Hypothalamus (tissue), 51 donors: ENCODE results near the gene MAP3K7.
"Not testable (repeated sequence)": the region's sequence is repeated elsewhere in the genome, so short reads cannot be mapped to it uniquely, and the experiment has no call there.

ENCODE experiments used
- DNase-seq, 51 donors: peaks; one replicate each; lab custom pipeline; 2025; lab: John Stamatoyannopoulos, UW

Gene MAP3K7

DNA sequence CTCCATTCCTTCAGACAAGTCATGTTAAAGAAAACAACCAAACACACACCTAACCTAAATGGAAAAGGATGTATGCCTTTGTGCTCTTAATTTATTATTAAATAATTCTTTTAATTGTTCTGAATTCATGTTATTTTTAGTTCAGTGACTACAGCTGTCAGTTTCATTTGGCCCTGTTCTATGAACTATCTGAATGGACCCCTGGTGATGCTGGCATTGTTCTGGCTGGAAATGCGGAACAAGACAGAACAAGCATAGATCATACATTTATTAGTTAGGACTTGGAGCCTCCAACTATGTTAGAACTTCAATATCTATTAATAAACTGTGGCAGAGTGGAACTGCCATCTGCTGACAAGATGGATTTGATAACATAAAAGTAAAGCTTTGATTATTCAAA is 5.7 kb downstream of the MAP3K7 start:
- DNase-seq, result no peak

DNA sequence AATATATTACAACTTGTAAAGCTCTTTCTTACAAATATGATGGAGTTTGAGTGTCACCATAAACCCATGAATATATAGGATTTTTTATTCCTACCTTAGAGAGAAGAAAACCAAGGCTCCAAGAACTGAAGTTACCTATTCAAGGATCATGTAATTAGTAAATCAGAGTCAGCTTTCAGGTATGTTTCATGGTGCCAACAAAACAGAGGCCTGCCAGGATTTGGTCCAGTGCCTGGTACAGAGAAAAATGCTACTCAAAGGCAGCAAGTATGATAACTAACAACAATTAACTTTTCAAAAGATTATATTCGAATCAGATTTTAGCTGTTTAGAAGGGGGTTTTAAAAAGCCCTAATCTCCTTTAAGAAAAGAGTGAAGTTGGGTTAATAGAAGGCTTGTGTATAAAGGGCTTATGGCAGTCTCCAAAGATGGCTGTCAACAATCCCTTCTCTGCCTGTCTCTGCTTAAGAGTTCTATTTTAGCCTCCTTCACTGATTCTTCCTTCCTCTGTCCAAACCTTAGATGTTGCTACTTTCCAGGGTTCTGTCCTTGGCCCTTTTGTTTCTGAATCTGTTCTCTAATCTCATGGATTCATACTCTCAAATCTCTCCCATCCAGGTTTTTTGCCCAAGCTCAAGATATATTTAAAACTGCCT is 7.8 kb downstream of the MAP3K7 start:
- DNase-seq, result no peak

DNA sequence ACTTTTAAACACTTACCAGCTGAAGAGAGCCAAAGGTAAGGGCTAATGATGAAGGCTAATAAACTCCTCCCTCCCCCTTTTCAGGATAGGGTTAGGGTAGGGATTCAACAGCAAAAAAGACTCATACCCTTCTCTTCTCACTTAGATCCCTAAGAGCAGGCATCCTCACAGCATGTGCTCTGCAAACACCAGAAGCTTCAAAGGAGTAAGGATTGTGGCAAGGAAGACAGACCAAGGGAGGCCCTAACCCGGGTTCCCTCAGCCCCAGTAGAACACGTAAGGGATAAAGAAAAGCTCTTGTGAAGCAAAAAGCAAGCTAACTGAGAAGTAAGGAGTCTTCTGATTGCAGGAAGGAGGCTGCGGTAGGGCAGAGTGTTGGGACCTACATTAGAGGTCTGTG is 11.6 kb downstream of the MAP3K7 start:
- no peak for DNase-seq

DNA sequence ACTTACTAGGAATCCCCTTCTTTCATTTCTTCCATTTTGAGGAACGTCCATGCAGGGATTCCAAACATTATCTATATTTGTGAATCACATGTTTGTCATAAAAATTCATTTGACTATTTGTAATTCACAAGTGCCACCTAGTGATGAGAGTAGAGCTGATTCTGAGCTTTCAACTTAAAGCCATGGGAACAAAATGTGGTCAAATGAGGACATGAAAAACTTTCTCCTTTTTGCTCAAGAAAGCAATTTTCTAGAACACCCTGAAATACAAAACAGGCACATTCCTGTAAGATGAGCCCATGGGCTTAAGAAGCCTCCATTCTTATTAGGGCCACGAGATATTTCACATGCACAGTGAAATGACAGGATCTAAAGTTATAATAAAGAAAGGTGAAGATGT is 12.3 kb downstream of the MAP3K7 start:
- DNase-seq, result peak in 1 of 51 donors; percentile 2

DNA sequence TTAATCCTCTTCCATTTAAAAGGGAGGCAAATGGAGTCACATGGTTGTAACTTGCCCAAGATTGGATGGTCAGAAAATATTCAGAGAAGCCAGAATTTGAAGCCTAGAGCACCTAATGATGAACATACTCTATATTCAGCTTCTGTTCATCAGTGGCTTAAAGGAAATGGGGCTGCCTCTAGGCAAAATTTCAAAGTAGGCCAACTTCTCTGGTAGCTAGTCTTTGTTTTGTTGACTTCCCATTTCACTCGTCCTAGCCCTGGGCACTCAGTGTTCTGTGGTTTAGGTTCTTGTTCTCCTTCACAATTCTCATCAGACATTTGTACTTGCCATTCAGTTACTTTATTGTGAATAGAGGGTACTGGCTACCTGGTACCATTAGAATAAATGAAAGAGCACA is 13.2 kb downstream of the MAP3K7 start:
- no peak for DNase-seq

DNA sequence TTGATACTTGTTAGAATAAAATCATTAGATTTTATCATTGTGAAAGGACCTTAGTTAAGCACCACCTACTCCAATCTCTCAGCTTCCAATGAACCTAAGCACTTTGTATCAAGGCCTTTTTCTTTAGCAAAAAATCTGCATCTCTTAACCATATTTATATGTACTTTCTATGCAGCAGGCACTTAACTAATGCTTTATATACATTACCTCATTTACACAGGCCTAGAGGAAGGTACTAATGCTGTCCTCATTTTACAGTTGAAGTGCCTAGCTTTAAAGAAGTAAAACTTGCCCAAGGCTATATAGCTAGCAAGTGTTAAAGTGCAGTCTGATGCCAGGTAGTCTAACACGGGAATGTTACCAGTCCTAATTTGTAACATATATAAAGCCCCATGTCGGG is 14.0 kb downstream of the MAP3K7 start:
- no peak for DNase-seq

DNA sequence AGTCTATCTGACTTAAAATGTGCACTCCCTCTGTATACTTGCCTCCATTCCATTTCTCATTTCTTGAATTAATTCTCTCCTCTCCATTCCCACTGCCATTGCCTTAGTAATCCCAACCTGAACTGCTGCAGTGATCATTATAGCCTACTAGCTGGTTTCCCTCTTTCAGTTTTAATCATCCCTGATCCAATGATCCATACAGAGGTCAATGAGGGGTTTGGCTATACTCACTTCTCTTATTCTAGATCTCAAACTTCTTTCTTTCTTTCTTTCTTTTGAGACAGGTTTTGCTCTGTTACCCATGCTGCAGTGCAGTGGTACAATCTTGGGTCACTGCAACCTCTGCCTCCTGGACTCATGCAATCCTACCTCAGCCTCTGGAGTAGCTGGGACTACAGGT is 17.6 kb downstream of the MAP3K7 start:
- DNase-seq, result no peak

DNA sequence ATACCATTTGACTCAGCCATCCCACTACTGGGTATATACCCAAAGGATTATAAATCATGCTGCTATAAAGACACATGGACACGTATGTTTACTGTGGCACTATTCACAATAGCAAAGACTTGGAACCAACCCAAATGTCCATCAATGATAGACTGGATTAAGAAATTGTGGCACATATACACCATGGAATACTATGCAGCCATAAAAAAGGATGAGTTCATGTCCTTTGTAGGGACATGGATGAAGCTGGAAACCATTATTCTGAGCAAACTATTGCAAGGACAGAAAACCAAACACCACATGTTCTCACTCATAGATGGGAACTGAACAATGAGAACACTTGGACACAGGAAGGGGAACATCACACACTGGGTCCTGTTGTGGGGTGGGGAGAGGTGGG is 19.2 kb downstream of the MAP3K7 start:
- not testable (repeated sequence) for DNase-seq

DNA sequence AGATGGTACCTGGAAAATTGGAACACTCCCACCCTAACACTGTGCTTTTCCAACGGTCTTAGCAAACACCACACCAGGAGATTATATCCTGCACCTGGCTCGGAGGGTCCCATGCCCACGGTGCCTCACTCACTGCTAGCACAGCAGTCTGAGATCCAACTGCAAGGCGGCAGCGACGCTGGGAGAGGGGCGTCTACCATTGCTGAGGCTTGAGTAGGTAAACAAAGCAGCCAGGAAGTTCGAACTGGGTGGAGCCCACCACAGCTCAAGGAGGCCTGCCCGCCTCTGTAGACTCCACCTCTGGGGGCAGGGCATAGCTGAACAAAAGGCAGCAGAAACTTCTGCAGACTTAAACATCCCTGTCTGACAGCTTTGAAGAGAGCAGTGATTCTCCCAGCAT is 24.5 kb downstream of the MAP3K7 start:
- DNase-seq, result not testable (repeated sequence)

DNA sequence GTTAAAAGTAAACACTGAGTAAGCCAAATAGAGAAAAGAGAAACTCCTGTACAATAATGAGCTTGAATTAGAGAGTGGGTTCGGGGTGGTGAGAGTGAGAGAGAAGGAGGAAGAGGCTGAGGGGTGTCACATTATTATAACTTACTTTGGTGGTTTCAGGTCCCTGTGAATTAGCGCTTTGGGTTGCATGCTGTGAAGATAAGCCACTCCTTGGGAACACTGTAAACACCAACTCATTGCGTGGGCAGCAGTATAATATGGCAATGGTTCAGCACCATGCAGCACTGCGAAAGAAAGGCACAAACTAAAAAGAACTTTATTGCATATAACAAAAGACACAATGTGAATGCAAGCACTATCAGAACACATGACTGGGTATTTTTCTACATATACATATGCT is 26.9 kb downstream of the MAP3K7 start:
- DNase-seq, result no peak

DNA sequence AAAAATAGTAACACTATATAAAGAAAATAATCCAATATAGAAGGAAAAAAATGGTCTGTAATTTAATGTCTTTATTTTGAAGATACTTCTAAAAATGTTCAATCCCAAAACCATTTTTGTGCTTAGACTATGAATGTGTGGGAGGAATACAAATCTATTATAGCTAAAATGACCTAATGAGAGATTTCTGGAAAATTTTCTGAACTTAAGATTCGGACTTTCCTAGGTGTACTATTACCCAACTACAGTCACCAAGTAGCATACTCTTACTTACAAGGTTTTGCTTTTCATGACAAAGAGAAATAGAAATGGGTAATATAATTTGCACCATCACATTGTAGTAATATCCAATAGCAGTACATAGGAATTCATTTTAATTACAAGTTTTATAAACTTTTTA is 29.9 kb downstream of the MAP3K7 start:
- DNase-seq, result no peak

DNA sequence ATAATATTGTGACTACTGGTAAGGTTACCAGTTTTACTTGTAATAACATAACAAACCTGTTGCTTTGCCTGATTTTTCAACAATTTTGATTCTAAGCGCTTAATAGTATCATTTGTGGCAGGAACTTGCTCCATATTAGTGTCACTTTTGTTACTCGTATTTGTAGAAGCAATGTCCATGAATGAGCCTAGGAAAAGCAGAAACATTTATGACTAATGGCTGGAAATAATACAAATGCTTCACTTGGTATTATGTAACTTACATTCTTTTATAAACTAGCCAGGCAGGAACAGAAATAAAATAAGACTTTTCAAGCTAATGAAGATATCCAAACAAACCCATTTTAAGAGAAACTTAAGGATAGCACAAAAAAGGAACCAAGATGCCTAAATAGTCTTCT is 38.9 kb downstream of the MAP3K7 start:
- no peak for DNase-seq

DNA sequence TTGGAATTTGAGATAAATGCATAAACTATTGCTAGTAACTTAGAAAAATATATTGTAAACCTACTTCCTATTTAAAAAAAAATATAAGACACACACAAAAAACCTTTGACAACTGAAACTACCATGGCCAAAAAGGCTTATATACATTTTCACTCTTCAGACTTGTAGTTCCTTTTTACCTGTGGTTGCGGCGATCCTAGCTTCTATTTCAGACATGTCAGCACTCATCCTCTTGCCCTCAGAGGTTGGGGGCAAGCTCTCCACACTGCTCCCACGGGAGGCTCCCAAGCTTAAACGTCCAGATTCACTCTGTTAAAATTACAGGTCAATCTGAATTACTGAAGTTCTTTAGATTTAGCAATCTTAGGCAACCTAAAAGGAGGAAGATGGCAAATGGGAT is 39.8 kb downstream of the MAP3K7 start:
- DNase-seq, result no peak

DNA sequence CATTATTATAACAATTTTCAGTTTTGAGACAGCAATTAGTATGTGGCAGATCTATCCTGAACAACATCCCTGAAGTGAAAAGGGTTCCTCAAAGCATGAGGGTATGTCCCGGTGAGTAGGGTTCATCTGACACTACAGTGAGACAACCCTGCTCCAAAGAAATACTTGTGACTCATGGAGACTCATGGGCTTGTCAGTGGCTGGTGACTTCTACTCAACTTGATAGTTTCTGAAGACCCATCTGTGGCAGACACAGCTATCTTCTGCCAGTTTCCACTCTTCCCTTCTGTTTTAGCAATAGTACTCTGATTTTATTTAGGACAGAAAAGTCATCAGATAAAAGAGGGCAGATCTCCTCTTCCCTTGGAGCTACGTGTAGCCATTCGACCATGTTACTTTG is 41.4 kb downstream of the MAP3K7 start:
- DNase-seq, result no peak

DNA sequence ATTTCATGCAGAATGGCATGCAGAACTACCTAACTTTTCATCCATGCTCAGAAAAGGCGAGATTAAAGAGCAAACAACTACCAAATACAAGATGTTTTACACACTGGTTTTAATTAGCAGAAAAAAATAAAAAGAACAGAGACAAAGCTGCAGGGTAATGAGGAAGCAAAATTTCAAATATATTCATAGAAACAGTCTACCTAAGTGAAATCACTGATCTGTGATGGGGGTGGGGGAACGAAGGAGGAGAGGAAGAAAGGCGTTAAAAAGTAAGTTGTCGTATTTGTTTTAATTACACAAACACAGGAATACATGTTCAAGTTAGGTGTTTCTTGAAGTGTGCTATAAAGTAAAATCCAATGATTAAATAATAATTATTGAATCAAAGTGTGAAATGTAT is 42.1 kb downstream of the MAP3K7 start:
- DNase-seq, result no peak

DNA sequence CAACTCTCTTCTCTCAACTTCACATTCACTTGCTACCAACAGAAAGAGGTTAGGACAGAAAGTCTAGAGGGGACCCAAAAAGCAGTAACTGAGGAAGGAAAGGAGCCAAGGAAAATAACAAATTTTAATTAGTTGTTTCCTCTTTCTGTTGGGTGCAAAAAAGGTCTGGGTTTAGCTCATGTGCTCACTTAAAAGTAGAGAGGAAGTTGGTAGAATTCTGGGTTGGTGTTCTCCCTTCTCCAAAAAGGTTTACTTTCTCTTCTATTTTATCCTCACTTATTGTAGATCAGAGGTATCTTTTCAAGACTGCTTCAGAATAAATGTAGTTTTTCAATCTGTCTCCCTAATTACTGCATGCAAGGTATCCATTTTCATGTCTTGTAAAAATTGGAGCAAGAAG is 42.8 kb downstream of the MAP3K7 start:
- no peak for DNase-seq

DNA sequence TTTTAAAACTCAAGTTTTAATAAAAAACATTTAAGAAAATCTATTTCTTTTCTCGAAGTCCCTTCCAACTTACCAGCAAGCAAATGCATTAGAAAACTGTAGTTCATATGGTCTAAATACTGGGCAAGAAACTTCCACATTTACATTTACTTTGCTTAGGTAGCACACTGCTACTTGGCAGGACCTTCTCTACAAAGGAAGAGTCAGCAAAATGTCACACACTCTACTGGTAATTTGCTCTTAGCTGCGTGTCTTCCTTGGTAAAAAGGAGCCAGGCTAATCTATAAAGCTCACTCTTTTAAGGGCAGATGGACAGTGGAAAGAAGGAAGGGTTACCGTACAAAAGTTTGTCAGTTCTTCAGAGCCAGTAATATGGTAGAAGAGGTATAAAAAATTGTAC is 45.7 kb downstream of the MAP3K7 start:
- DNase-seq, result no peak

DNA sequence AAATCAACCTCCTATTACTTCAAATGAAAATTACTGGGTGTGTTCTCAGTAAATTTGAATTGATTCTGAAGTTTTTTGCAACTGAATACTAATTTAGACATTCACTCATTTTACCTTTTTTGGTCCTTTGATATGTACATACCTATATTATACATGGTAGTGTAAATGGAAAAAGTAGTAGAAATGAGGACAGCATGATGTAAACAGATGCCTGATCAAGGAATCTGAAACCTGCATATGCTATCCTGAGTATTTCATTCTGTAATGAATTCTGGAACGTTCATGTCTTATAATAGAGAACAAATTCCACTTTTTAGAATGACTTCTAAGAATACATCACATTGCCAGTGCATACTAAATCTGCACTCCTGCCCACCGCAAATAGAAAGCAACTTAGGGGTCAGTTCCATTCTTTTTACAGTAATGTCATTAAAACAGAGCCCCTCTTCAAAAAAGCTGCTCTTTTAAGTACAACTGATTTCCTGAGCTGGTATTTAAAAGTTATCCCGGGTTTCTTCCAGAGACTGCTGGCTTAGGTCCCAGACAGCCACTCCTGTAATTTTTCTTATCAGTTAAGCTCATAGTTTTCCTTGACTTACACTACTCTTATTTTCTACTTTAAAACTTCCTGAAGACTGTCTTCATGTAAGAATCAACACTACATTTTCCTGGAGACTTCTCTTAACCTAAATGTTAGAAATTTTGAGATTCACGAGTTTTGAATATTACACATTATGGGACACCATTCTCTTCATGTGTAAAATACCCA is 48.4 kb downstream of the MAP3K7 start:
- peak in 1 of 51 donors; percentile 27 for DNase-seq

DNA sequence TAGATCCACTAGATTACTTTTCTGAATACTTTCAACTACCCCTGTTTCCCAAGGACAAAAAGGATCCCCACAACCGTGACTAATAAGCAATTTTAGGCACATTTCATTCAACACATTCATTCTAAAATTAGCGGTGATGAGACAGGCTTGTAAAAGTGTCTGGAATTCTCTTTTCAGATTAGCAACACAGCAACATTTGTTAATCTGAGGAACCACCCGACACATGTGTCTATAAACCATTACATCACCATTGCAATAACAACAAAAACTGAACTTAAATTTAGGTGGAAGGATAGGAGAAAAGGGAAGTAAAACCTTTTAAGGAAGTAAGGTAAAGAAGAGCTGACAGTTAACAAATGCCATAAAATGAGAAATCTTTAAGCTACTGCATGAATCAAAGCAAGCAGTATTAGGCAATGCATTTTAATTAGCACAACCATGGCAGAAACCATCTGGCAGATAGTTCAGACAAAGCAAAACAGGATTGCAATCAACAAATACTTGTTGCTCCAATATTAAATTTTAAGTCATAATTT is 49.1 kb downstream of the MAP3K7 start:
- no peak for DNase-seq

DNA sequence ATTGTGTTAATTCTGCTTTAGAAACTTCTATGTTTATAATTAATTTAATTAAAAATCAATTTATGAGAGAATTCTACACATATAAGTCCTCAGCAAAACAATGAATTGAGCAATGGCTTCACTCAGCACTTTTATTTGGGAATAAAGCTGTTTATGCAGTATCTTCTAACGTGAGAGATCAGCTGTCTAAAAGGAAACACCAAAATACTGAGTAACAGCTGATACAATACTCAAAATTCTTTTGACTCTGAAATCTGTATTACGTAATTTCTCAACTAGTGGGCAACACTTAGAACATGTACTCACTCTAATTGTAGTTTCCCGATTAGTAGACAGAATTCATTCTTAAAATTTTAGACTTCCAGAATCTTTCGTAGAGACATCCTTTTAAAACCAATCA is 49.8 kb downstream of the MAP3K7 start:
- no peak for DNase-seq

DNA sequence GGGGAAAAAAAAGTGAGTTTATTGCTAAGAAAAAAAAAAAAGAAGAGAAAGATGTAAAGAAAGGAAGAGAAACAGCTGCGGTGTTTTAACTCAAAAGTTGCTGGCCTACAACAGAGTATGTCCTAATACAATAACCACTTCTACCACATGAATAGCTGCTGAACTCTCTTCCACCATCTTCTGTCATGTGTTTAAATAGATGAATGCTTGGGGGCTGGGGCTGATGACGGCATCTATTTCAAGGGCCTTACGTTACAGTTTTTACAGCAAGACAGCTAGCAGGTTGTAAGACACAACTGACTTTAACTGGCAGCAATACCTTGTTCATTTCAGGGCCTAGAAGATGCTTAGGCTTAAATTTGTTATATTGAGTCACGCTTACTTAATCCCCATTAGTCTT is 50.4 kb downstream of the MAP3K7 start:
- no peak for DNase-seq

DNA sequence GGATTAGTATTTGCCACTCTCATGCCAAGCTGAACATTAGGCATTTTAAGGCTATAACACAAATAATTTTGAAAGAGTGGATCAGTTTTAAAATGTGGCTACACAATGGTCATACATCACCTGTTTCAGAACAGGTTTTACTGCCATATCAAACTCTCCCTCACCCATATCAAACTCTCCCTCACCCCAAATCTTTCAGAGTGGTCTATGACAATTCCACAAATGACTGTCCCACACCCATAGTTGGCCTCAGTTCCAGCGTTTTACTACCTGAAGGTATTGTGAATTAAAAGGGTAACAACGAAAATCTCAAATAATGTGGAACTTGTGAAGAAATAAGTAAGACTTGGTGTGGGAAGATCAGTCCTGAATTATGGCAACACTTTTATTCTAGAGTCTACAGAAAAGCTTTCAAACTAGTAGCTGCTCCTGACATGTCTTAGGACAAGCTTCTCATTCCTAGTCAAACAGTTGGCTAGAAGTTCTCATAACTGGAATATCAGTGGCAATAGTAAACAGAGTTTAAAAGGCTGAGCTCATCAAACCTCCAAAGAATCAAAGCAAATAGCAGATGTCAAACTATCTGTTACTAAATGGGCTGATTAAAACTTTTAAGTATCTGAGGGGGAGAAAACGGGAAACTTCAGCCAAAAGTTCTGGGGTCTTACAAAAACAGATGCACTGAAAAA is 52.4 kb downstream of the MAP3K7 start:
- DNase-seq, result no peak
